Raji (cell line): Measurements from ENCODE around the gene ZNF831.

Experiments used
- POLR2A ChIP-seq: IDR thresholded peaks from 2 replicates; pipeline ENCODE4 v1.6.1; 2011; ENCODE audit warnings: low read depth, low read length, control low read depth; ENCODE audit not compliant: insufficient read depth

Gene ZNF831

GRCh38 chr20:59134182-59134581 is 29.4 kb upstream of the ZNF831 start:
- no peak for TF ChIP-seq POLR2A

- TF ChIP-seq POLR2A: no peak
Measured at GRCh38 chr20:59135093-59135492, 28.5 kb upstream of the ZNF831 start.

GRCh38 chr20:59136027-59136426 is 27.6 kb upstream of the ZNF831 start:
- TF ChIP-seq POLR2A: no peak

GRCh38 chr20:59137532-59137931 is 26.1 kb upstream of the ZNF831 start:
- TF ChIP-seq POLR2A: no peak

- no peak for TF ChIP-seq POLR2A
Measured at GRCh38 chr20:59138114-59138748, 25.4 kb upstream of the ZNF831 start.

GRCh38 chr20:59139998-59140397 is 23.6 kb upstream of the ZNF831 start:
- TF ChIP-seq POLR2A: no peak

- no peak for TF ChIP-seq POLR2A
Measured at GRCh38 chr20:59141818-59142581, 21.6 kb upstream of the ZNF831 start.

GRCh38 chr20:59143326-59143725 is 20.3 kb upstream of the ZNF831 start:
- TF ChIP-seq POLR2A: no peak

- TF ChIP-seq POLR2A: no peak
Measured at GRCh38 chr20:59144179-59144830, 19.3 kb upstream of the ZNF831 start.

- no peak for TF ChIP-seq POLR2A
Measured at GRCh38 chr20:59144831-59145196, 18.8 kb upstream of the ZNF831 start.

GRCh38 chr20:59145247-59145923 is 18.2 kb upstream of the ZNF831 start:
- no peak for TF ChIP-seq POLR2A

- TF ChIP-seq POLR2A: no peak
Measured at GRCh38 chr20:59145924-59146779, 17.5 kb upstream of the ZNF831 start.

- no peak for TF ChIP-seq POLR2A
Measured at GRCh38 chr20:59146780-59147565, 16.6 kb upstream of the ZNF831 start.

GRCh38 chr20:59147586-59147985 is 16.0 kb upstream of the ZNF831 start:
- TF ChIP-seq POLR2A: no peak
